Muscle of leg (tissue), 11 donors: Measurements from ENCODE around the gene PEAK1. TPM values are rescaled to one million over a fixed set of nuclear protein-coding genes. Genes with fewer than 3 reads are reported as not detected.
A peak's percentile ranks its signal among the peaks of the same experiment; 100 is the strongest.

Experiments
- DNase-seq: peaks from one replicate; pipeline ENCODE4 v3.0.0; 2013
- H3K27ac ChIP-seq: one replicate; pipeline ENCODE4 v1.5.1; 2013; ENCODE audit warnings: mild to moderate bottlenecking, low read length, control low read depth
- H3K27me3 ChIP-seq: one replicate; pipeline ENCODE4 v1.6.1; 2013; ENCODE audit warnings: low read length; ENCODE audit not compliant: control insufficient read depth, insufficient read depth
- H3K36me3 ChIP-seq: one replicate; pipeline ENCODE4 v1.6.1; 2013; ENCODE audit warnings: low read length; ENCODE audit not compliant: control insufficient read depth, insufficient read depth
- H3K4me1 ChIP-seq: one replicate; pipeline ENCODE4 v1.6.1; 2013; ENCODE audit warnings: low read length; ENCODE audit not compliant: control insufficient read depth, insufficient read depth
- H3K4me3 ChIP-seq: one replicate; pipeline ENCODE4 v1.5.1; 2013; ENCODE audit warnings: low read length, control low read depth
- H3K9me3 ChIP-seq: replicated peaks from 2 replicates; pipeline ENCODE4 v1.6.1; 2013; ENCODE audit warnings: low read depth, low read length; ENCODE audit not compliant: control insufficient read depth
- WGBS: methylation state at CpG from one replicate; pipeline ENCODE4 v1.1.5; 2013; ENCODE audit warnings: missing lambda C conversion rate; ENCODE audit not compliant: insufficient coverage; 5-methylcytosine and 5-hydroxymethylcytosine counted together
- polyA plus RNA-seq, 8 donors: library from polyadenylated mRNA; unstranded; fragments of 120-200 nt; gene quantifications; one replicate each; pipeline versions ENCODE4 v1.2.1 to v1.2.3, GENCODE V29; 2013; ENCODE audit warnings: inconsistent platforms in 1 of 8, low replicate concordance in 1 of 8; ENCODE audit not compliant: insufficient read length in 8 of 8, insufficient read depth in 1 of 8
- total RNA-seq: library from RNA; stranded (reverse); fragments of 120-200 nt; gene quantifications from one replicate; pipeline ENCODE4 v1.2.4, GENCODE V29; 2013

PEAK1 gene
- total and polyA plus RNA-seq, 9 donors: 19.9 to 43.7 (median 35.1) TPM

GRCh38 chr15:77312523-77312922, 107.4 kb downstream of the PEAK1 start:
- H3K27ac ChIP-seq: no peak overlapping the region
- no peak overlapping the region for H3K4me3 ChIP-seq
- WGBS: 40% methylated on average over 1 of the region's 1 CpG
- DNase-seq: peak; percentile 60
- H3K4me1 ChIP-seq: peaks cover 4% of the 10 kb centered on the region
- no peaks in the 10 kb centered on the region for H3K36me3 ChIP-seq
- no peaks in the 10 kb centered on the region for H3K27me3 ChIP-seq
- H3K9me3 ChIP-seq: no peaks in the 10 kb centered on the region

- peaks cover 4% of the 10 kb centered on the region for H3K4me1 ChIP-seq
- no peak for DNase-seq
- no peak overlapping the region for H3K27ac ChIP-seq
- WGBS: 44% methylated on average over 2 of the region's 8 CpGs
- no peaks in the 10 kb centered on the region for H3K9me3 ChIP-seq
- H3K4me3 ChIP-seq: no peak overlapping the region
- H3K27me3 ChIP-seq: no peaks in the 10 kb centered on the region
- H3K36me3 ChIP-seq: no peaks in the 10 kb centered on the region
These were observed 108.1 kb downstream of the PEAK1 start for GRCh38 chr15:77311618-77312398.

DNA sequence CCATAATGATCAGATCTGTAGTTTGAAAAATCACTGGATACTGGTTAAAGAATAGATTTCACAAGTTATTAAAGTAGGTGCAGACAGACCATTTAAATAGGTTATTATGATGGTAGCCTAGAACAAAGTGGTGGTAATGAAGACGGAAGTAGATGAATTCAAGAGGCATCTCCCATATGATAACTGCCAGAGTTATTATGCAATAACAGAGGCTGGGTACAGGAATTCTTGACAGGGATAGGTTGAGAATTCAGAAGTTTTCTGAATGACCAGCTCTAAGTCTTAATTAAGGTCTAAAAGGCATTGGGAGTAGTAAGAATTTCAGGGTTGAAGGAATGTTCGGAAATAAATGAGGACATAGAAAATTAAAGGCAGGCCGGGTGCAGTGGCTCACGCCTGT, 108.9 kb downstream of the PEAK1 start:
- no peaks in the 10 kb centered on the region for H3K9me3 ChIP-seq
- peaks cover 4% of the 10 kb centered on the region for H3K4me1 ChIP-seq
- H3K36me3 ChIP-seq: no peaks in the 10 kb centered on the region
- 74% methylated on average over 3 of the region's 4 CpGs for WGBS
- no peak for DNase-seq
- H3K27me3 ChIP-seq: no peaks in the 10 kb centered on the region
- H3K4me3 ChIP-seq: no peak overlapping the region
- H3K27ac ChIP-seq: no peak overlapping the region

DNA sequence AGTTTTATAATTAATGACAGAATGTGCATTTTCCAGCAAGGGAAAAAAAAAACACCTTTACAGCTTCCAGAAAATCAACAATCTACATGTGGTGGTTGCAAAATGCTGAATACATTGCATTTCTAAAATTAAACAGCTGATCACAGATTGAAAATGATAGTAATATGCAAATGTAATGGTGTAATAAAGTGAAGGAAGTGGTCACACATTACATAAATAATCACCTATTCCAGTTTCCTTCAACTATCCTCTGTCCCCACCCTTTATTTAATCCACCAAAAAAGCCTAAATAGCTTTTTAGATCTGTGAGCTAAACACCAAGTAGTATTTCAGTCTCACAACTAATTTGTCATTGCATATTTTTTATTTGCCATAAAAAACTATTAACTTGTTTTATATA, 110.5 kb downstream of the PEAK1 start:
- Histone ChIP-seq H3K27me3 (no peaks in the 10 kb centered on the region), H3K27ac (no peak overlapping the region), H3K4me1 (peaks cover 4% of the 10 kb centered on the region), H3K4me3 (no peak overlapping the region), H3K36me3 (no peaks in the 10 kb centered on the region), H3K9me3 (no peaks in the 10 kb centered on the region)
- no peak for DNase-seq

DNA sequence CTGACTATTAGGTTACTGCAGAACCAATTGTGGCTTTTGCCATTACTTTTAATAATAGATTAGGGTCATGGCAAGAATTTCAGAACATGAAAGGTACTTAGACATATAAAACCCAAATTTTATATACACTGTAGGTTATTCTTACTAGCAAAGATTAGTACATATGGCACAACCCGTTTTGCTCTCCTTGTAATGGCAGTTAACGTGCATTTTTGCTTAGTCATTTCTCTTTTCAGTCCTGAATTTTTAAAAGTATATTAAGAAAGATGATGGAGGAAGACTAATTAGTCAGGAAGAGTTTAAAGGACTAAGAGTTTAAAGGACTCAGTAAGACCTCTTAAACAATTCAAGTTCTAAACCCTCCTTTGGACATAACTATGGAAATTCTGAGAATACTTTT, 114.0 kb downstream of the PEAK1 start:
- H3K4me3 ChIP-seq: no peak overlapping the region
- no peaks in the 10 kb centered on the region for H3K36me3 ChIP-seq
- no CpG with 5 or more reads among the region's 2 CpGs for WGBS
- DNase-seq: no peak
- no peaks in the 10 kb centered on the region for H3K27me3 ChIP-seq
- H3K4me1 ChIP-seq: no peaks in the 10 kb centered on the region
- H3K9me3 ChIP-seq: no peaks in the 10 kb centered on the region
- H3K27ac ChIP-seq: no peak overlapping the region

DNA sequence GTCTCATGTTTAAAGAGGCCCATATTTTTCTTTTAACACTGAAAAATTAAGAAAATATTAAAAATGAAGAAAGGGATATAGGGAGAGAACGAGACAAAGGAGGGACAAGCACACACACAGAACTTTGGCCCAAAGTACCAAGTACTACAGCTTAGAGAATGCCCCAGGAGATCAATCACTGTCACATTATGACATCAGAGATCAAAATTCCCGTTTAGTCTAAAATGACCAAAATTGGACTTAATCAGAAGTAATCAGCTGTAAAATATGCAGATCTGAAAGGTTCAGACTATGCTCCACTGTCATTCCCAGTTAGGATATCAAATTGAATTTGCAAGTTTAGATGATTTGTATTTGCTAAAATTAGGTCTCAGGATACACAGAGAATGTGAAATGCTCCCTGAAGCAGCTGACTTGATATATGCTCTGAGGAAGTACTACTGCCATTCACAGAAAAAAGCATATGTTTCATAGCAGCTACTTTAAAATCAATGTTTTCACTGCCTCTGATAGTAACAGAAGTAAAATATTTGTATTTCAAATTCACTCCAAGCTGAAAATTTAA, 123.0 kb downstream of the PEAK1 start:
- Histone ChIP-seq H3K36me3 (no peaks in the 10 kb centered on the region), H3K9me3 (no peaks in the 10 kb centered on the region), H3K4me1 (no peaks in the 10 kb centered on the region), H3K4me3 (no peak overlapping the region), H3K27me3 (no peaks in the 10 kb centered on the region), H3K27ac (no peak overlapping the region)
- no CpG with 5 or more reads among the region's 2 CpGs for WGBS
- no peak for DNase-seq

DNA sequence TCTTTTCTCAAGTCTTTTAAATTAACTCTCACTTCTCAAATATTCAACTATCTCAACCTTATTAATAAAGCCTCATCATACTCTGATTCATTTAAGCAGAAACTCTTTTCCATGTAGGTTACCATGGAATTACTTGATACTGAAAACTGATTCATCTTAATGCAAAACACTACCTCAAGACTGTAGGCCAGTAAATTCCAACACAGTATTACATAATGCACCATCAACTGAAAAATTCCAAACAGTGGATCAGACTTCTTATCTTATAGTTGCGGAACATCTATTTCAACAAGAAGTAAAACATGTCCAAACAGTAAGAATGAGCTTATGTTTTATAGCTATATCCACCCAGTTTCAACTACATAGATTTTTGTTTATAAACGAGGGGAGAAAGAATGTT, 124.5 kb downstream of the PEAK1 start:
- no peak for DNase-seq
- H3K36me3 ChIP-seq: no peaks in the 10 kb centered on the region
- H3K9me3 ChIP-seq: no peaks in the 10 kb centered on the region
- H3K27me3 ChIP-seq: no peaks in the 10 kb centered on the region
- H3K27ac ChIP-seq: no peak overlapping the region
- no peak overlapping the region for H3K4me3 ChIP-seq
- no CpG with 5 or more reads among the region's 2 CpGs for WGBS
- no peaks in the 10 kb centered on the region for H3K4me1 ChIP-seq

GRCh38 chr15:77292969-77293558, 126.8 kb downstream of the PEAK1 start:
- 91% methylated on average over 1 of the region's 1 CpG for WGBS
- H3K4me3 ChIP-seq: no peak overlapping the region
- H3K9me3 ChIP-seq: no peaks in the 10 kb centered on the region
- H3K27me3 ChIP-seq: no peaks in the 10 kb centered on the region
- no peak for DNase-seq
- H3K4me1 ChIP-seq: no peaks in the 10 kb centered on the region
- no peak overlapping the region for H3K27ac ChIP-seq
- H3K36me3 ChIP-seq: no peaks in the 10 kb centered on the region

DNA sequence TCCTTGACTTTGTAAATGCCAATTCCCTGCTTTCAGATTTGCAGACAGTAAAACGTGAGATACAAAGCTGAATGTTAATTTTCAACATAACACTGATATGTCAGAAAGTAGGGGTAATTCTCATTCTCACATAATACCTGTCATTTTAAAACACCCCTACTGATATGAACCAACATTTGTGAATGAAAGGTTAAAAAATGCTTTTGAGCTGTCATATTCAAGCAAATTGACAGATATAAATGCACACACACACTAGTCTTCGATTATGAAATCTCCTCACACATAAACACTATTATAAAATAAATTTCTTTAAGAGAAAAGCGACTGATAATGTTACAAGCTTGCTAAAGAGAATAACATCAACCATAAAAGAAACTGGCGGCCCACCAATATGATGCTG, 128.8 kb downstream of the PEAK1 start:
- Histone ChIP-seq H3K27ac (no peak overlapping the region), H3K27me3 (no peaks in the 10 kb centered on the region), H3K4me1 (no peaks in the 10 kb centered on the region), H3K36me3 (no peaks in the 10 kb centered on the region), H3K9me3 (no peaks in the 10 kb centered on the region), H3K4me3 (no peak overlapping the region)
- no peak for DNase-seq
- no CpG with 5 or more reads among the region's 4 CpGs for WGBS

GRCh38 chr15:77287385-77287784, 132.5 kb downstream of the PEAK1 start:
- no peak overlapping the region for H3K27ac ChIP-seq
- DNase-seq: peak; percentile 16
- H3K27me3 ChIP-seq: no peaks in the 10 kb centered on the region
- no peaks in the 10 kb centered on the region for H3K4me1 ChIP-seq
- no peaks in the 10 kb centered on the region for H3K36me3 ChIP-seq
- 100% methylated on average over 1 of the region's 2 CpGs for WGBS
- H3K4me3 ChIP-seq: no peak overlapping the region
- no peaks in the 10 kb centered on the region for H3K9me3 ChIP-seq
